NCI-H2227 (cell line): ENCODE data around the gene REC114.
"Not testable (repeated sequence)": the region's sequence is repeated elsewhere in the genome, so short reads cannot be mapped to it uniquely, and the experiment has no call there.

ENCODE experiments used
- DNase-seq: peaks from one replicate; lab custom pipeline; 2025; ENCODE audit not compliant: unreplicated experiment; lab: John Stamatoyannopoulos, UW

The REC114 gene

GRCh38 chr15:73527598-73527997 is 84.6 kb downstream of the REC114 start:
- no peak for DNase-seq

GRCh38 chr15:73530649-73531048 is 87.7 kb downstream of the REC114 start:
- DNase-seq, result no peak

GRCh38 chr15:73538123-73538522 is 95.2 kb downstream of the REC114 start:
- DNase-seq, result no peak

- DNase-seq, result no peak
These were observed 95.7 kb downstream of the REC114 start for GRCh38 chr15:73538563-73539211.

- DNase-seq, result no peak
These were observed 96.5 kb downstream of the REC114 start for GRCh38 chr15:73539212-73540128.

GRCh38 chr15:73540161-73540560 is 97.2 kb downstream of the REC114 start:
- DNase-seq, result no peak

- no peak for DNase-seq
These were observed 98.5 kb downstream of the REC114 start for GRCh38 chr15:73541479-73541878.

GRCh38 chr15:73548925-73549324 is 106.0 kb downstream of the REC114 start:
- not testable (repeated sequence) for DNase-seq

GRCh38 chr15:73550190-73550589 is 107.2 kb downstream of the REC114 start:
- DNase-seq, result no peak

- no peak for DNase-seq
These were observed 112.1 kb downstream of the REC114 start for GRCh38 chr15:73555080-73555479.

GRCh38 chr15:73558529-73558928 is 115.6 kb downstream of the REC114 start:
- DNase-seq, result no peak

- peak; percentile 68 for DNase-seq
These were observed 117.6 kb downstream of the REC114 start for GRCh38 chr15:73560501-73561117.

GRCh38 chr15:73564255-73564654 is 121.3 kb downstream of the REC114 start:
- no peak for DNase-seq

GRCh38 chr15:73567020-73567419 is 124.1 kb downstream of the REC114 start:
- no peak for DNase-seq

GRCh38 chr15:73568564-73569280 is 125.8 kb downstream of the REC114 start:
- DNase-seq, result no peak

GRCh38 chr15:73569361-73569760 is 126.4 kb downstream of the REC114 start:
- DNase-seq, result no peak

- DNase-seq, result no peak
These were observed 127.5 kb downstream of the REC114 start for GRCh38 chr15:73570355-73571032.

GRCh38 chr15:73571346-73571745 is 128.4 kb downstream of the REC114 start:
- peak; percentile 18 for DNase-seq

- DNase-seq, result no peak
These were observed 129.3 kb downstream of the REC114 start for GRCh38 chr15:73572296-73572695.

- DNase-seq, result no peak
These were observed 130.1 kb downstream of the REC114 start for GRCh38 chr15:73573037-73573436.

GRCh38 chr15:73573572-73573971 is 130.6 kb downstream of the REC114 start:
- DNase-seq, result no peak
